Lung (tissue), 12 donors: Measurements from ENCODE around the gene MYT1. TPM values are rescaled to one million over a fixed set of nuclear protein-coding genes. Genes with fewer than 3 reads are reported as not detected.

Source experiments
- ATAC-seq: fragments of 200-7000 bp; cut with Tn5 transposase; one replicate; pipeline ENCODE4 v1.9.1; 2020; ENCODE audit warnings: moderate number of reproducible peaks; ENCODE audit not compliant: insufficient read depth, low FRiP score
- DNase-seq, 3 donors: peaks; one replicate each; pipeline ENCODE4 v3.0.0-alpha.2; 2013 to 2017
- H3K27ac ChIP-seq, 2 donors: one replicate each; pipeline ENCODE4 v1.5.1; 2013; ENCODE audit warnings: mild to moderate bottlenecking in 2 of 2, moderate library complexity in 2 of 2, control low read depth in 1 of 2, inconsistent platforms in 1 of 2, low read depth in 1 of 2, low read length in 1 of 2
- H3K27me3 ChIP-seq, 3 donors: one replicate each; pipeline ENCODE4 v1.5.1; 2013; ENCODE audit warnings: low read length in 2 of 3; ENCODE audit not compliant: control insufficient read depth in 3 of 3, insufficient read depth in 3 of 3
- H3K36me3 ChIP-seq, 4 donors: one replicate each; pipeline ENCODE4 v1.5.1; 2013; ENCODE audit warnings: low read length in 4 of 4, mild to moderate bottlenecking in 1 of 4, moderate library complexity in 1 of 4; ENCODE audit not compliant: control insufficient read depth in 4 of 4, insufficient read depth in 4 of 4
- H3K4me1 ChIP-seq, 5 donors: one replicate each; pipeline ENCODE4 v1.5.1; 2013; ENCODE audit warnings: low read length in 5 of 5, mild to moderate bottlenecking in 2 of 5, moderate library complexity in 1 of 5; ENCODE audit not compliant: control insufficient read depth in 5 of 5, insufficient read depth in 5 of 5
- H3K4me3 ChIP-seq: one replicate; pipeline ENCODE4 v1.5.1; 2013; ENCODE audit warnings: mild to moderate bottlenecking, control low read depth, moderate library complexity
- H3K9ac ChIP-seq, 2 donors: one replicate each; pipeline ENCODE4 v1.5.1; 2013; ENCODE audit warnings: low read length in 2 of 2, control low read depth in 1 of 2; ENCODE audit not compliant: insufficient read depth in 1 of 2
- H3K9me3 ChIP-seq, 4 donors: one replicate each; pipeline ENCODE4 v1.5.1; 2013; ENCODE audit warnings: low read length in 3 of 4, mild to moderate bottlenecking in 1 of 4, moderate library complexity in 1 of 4; ENCODE audit not compliant: control insufficient read depth in 4 of 4, insufficient read depth in 3 of 4
- WGBS, 2 donors: extraction: QIAGEN DNeasy Blood & Tissue Kit; methylation state at CpG; one replicate each; pipeline ENCODE4 v1.1.7; 2013; 5-methylcytosine and 5-hydroxymethylcytosine counted together
- polyA plus RNA-seq, 2 donors: library from polyadenylated mRNA; stranded (reverse); fragments of 200-250 nt; gene quantifications; one replicate each; pipeline ENCODE4 v1.2.1, GENCODE V29; 2013
- total RNA-seq, 2 donors: library from RNA; depleted of rRNA in 1 of 2; stranded (reverse); fragments of >200 nt in 1 of 2; gene quantifications; one replicate each; pipeline ENCODE4 v1.2.1, GENCODE V29; 2014 to 2021
- TF ChIP-seq, protein P1 (sequence below): IDR thresholded peaks from 2 replicates; pipeline ENCODE4 v1.5.1; 2012; ENCODE audit warnings: mild to moderate bottlenecking; ENCODE audit errors: control extremely low read depth, extremely low read depth
- donor health status: control.
- donor health status: control.
- donor health status: Bipolar disorder and iron deficiency.
- donor health status: healthy.
- donor health status: DM: yes; HTN: yes; CAD: no.

Gene MYT1
- total and polyA plus RNA-seq, 4 donors, result 0.03 to 0.40 (median 0.10) TPM; not detected in 1

DNA sequence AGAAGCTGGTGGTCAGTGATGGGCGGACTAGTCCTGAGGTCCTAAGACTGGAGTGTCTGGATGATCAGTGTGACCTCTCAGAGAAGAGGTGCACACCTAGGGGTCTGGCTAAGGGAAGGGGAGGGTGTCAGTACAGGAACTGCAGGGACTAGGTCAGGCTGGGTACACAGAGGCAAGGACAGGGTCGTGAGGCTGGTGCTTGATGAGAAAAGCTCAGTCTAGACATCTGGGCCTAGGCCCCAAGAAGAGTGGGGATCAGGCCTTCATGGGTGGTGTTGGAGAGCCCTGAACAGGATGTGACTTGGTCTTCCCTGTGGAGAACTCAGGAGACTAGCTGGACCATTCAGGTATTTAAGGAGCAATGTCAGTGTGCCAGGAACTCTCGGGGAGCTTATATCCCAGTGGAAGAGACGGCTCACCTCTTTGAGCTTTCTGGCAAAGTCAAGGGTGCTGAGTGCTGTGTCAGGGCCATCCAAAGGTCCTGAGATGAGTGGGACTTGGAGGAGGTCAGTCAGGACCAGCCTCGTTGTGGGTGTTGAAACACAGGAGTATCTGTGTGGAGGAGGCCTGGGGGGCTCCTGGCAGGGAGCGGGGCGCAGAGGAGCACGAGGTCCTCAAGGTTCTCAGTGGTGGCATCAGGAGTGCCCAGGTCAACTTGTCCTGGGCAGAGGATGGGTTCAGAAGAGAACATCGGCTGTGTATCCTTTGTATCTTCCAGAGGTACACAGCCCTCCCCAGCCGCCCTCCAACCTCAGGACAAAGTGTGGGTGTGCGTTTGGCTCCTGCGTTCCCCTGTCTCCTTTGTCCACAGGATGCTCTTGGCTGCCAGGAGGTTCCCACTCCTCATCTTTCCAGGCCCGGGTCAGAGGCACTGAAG lies 13.3 kb upstream of the MYT1 start:
- Histone ChIP-seq H3K36me3 (no peaks in the 10 kb centered on the region), H3K9me3 (peaks cover 0 to 4% (median 0%) of the 10 kb centered on the region in 4 donors), H3K27ac (no peak overlapping the region), H3K4me1 (no peaks in the 10 kb centered on the region), H3K4me3 (no peak overlapping the region), H3K27me3 (no peaks in the 10 kb centered on the region), H3K9ac (no peak overlapping the region)
- TF ChIP-seq, protein P1, sequence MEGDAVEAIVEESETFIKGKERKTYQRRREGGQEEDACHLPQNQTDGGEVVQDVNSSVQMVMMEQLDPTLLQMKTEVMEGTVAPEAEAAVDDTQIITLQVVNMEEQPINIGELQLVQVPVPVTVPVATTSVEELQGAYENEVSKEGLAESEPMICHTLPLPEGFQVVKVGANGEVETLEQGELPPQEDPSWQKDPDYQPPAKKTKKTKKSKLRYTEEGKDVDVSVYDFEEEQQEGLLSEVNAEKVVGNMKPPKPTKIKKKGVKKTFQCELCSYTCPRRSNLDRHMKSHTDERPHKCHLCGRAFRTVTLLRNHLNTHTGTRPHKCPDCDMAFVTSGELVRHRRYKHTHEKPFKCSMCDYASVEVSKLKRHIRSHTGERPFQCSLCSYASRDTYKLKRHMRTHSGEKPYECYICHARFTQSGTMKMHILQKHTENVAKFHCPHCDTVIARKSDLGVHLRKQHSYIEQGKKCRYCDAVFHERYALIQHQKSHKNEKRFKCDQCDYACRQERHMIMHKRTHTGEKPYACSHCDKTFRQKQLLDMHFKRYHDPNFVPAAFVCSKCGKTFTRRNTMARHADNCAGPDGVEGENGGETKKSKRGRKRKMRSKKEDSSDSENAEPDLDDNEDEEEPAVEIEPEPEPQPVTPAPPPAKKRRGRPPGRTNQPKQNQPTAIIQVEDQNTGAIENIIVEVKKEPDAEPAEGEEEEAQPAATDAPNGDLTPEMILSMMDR, result no peak
- 74 to 80% methylated on average over 13 of the region's 13 CpGs for WGBS, 2 donors
- ATAC-seq, result no peak
- DNase-seq, result no peak

DNA sequence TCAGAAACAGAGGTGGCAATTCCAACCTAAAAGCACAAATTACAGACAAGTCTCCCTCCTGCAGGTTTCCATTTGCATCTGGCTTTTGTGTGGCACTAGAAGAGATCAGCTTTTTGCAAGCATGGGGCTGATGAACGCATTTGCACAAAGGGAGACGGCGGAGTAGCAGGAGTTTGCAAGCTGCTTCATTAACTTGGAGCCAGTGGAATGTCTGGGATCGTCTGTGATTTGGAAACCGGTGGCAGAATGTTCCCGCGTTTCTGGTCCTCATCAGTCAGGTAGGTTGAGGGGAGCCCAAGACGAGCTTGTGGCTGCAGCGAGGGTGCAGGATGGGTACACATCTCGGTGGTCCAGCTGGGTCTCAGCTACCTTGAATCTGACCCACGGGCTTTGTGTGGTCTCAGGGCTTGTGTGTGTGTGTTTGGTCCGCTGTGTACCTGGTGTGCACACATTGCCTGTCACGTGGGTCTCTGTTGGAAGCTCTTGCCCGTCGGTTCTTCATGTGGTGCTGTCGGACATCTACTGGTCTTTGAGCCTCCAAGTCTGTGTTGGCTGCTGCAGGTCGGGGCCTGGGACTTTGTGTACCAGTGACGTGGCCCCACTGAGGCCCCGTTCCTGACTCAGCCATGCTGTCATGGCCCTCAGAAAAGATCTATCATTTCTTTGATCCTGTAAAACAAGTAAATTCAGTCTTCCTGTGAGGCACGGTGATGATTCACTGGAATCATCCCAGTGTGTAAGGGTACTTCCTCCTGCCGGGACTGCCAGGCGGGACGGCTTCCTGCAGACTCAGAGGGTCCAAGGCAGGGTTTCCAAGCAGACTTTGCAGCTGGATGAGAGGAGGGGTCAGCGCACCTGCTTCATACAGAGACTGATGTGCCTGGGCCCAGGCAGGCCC lies 12.4 kb upstream of the MYT1 start:
- no peaks in the 10 kb centered on the region for H3K36me3 ChIP-seq
- H3K9me3 ChIP-seq, result peaks cover 0 to 1% (median 0%) of the 10 kb centered on the region in 4 donors
- TF ChIP-seq, protein P1, result no peak
- H3K9ac ChIP-seq, result no peak overlapping the region
- H3K27me3 ChIP-seq, result no peaks in the 10 kb centered on the region
- H3K4me1 ChIP-seq, result no peaks in the 10 kb centered on the region
- DNase-seq, result no peak
- no peak for ATAC-seq
- H3K27ac ChIP-seq, result no peak overlapping the region
- no peak overlapping the region for H3K4me3 ChIP-seq
- WGBS, 2 donors, result 67 to 77% methylated on average over 24 of the region's 24 CpGs

DNA sequence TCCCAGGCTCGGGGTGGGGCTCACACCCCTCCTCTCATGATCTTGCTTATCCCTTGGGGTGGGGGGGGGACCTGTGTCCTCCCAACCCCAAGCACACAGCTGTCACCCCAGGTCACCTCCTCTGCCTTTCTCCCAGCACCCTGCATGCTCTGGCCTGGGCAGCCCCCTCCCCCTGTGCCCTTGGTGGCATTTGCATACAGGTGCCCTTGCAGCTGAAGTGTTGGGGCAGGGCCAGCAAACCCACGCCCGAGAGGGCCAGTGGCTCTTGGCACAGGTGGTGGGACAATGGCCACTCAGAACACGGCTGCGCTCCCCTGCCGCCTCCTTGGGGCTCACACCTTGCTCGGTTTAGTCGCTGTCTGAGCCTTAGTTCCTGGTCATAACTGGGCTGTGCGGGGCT lies 11.3 kb upstream of the MYT1 start:
- H3K9ac ChIP-seq, result no peak overlapping the region
- no peaks in the 10 kb centered on the region for H3K36me3 ChIP-seq
- no peak overlapping the region for H3K27ac ChIP-seq
- no peaks in the 10 kb centered on the region for H3K27me3 ChIP-seq
- ATAC-seq (no peak), DNase-seq (no peak)
- H3K9me3 ChIP-seq, result peaks cover 0 to 1% (median 0%) of the 10 kb centered on the region in 4 donors
- no peaks in the 10 kb centered on the region for H3K4me1 ChIP-seq
- 77 to 88% methylated on average over 8 to 9 of the region's 9 CpGs for WGBS, 2 donors
- TF ChIP-seq, protein P1, result no peak
- H3K4me3 ChIP-seq, result no peak overlapping the region
